ENCODE data around the gene WIPF3. TPM values are rescaled to one million over a fixed set of nuclear protein-coding genes. Genes with fewer than 3 reads are reported as not detected.

The WIPF3 gene
- total RNA-seq, 1 donor from 2014 or later, result not detected

GRCh38 chr7:29795696-29796580 is 10.4 kb upstream of the WIPF3 start:
- H3K4me3 Mint-ChIP-seq (ENCODE audit: low read depth), result no peak overlapping the region
- H3K27me3 Mint-ChIP-seq (ENCODE audit: low read depth), result peaks cover 6% of the 10 kb centered on the region

GRCh38 chr7:29797112-29797944 is 9.0 kb upstream of the WIPF3 start:
- Mint-ChIP-seq H3K36me3 (ENCODE audit: low read depth) (no peaks in the 10 kb centered on the region), H3K27ac (no peak overlapping the region), H3K4me3 (ENCODE audit: low read depth) (no peak overlapping the region), H3K4me1 (ENCODE audit: low read depth) (no peaks in the 10 kb centered on the region), H3K9me3 (no peaks in the 10 kb centered on the region), H3K27me3 (ENCODE audit: low read depth) (peaks cover 11% of the 10 kb centered on the region)
- intact Hi-C loops (cut with micrococcal nuclease), result no loop called here
- no peak for DNase-seq (ENCODE audit: low spot score)

More at GRCh38 chr7:29795696-29796580, 10.4 kb upstream of the WIPF3 start:
- intact Hi-C loops (cut with micrococcal nuclease), result no loop called here
- Mint-ChIP-seq H3K36me3 (ENCODE audit: low read depth) (no peaks in the 10 kb centered on the region), H3K4me1 (ENCODE audit: low read depth) (no peaks in the 10 kb centered on the region), H3K27ac (no peak overlapping the region), H3K9me3 (no peaks in the 10 kb centered on the region)
- no peak for DNase-seq (ENCODE audit: low spot score)

- H3K9me3 Mint-ChIP-seq, result no peaks in the 10 kb centered on the region
- H3K27ac Mint-ChIP-seq, result no peak overlapping the region
- H3K4me1 Mint-ChIP-seq (ENCODE audit: low read depth), result no peaks in the 10 kb centered on the region
- no peaks in the 10 kb centered on the region for H3K36me3 Mint-ChIP-seq (ENCODE audit: low read depth)
- H3K4me3 Mint-ChIP-seq (ENCODE audit: low read depth), result no peak overlapping the region
- no peak for DNase-seq (ENCODE audit: low spot score)
- intact Hi-C loops (cut with micrococcal nuclease), result no loop called here
- peaks cover 16% of the 10 kb centered on the region for H3K27me3 Mint-ChIP-seq (ENCODE audit: low read depth)
Observed at GRCh38 chr7:29798422-29798821, 7.9 kb upstream of the WIPF3 start.

- DNase-seq (ENCODE audit: low spot score), result no peak
- no peaks in the 10 kb centered on the region for H3K36me3 Mint-ChIP-seq (ENCODE audit: low read depth)
- H3K4me3 Mint-ChIP-seq (ENCODE audit: low read depth), result no peak overlapping the region
- no peaks in the 10 kb centered on the region for H3K9me3 Mint-ChIP-seq
- peaks cover 34% of the 10 kb centered on the region for H3K27me3 Mint-ChIP-seq (ENCODE audit: low read depth)
- intact Hi-C loops (cut with micrococcal nuclease), result no loop called here
- H3K27ac Mint-ChIP-seq, result no peak overlapping the region
- no peaks in the 10 kb centered on the region for H3K4me1 Mint-ChIP-seq (ENCODE audit: low read depth)
Observed at GRCh38 chr7:29801929-29802328, 4.4 kb upstream of the WIPF3 start.

- Mint-ChIP-seq H3K9me3 (no peaks in the 10 kb centered on the region), H3K27me3 (ENCODE audit: low read depth) (peaks cover 57% of the 10 kb centered on the region), H3K4me1 (ENCODE audit: low read depth) (peaks cover 2% of the 10 kb centered on the region), H3K4me3 (ENCODE audit: low read depth) (no peak overlapping the region), H3K36me3 (ENCODE audit: low read depth) (no peaks in the 10 kb centered on the region), H3K27ac (no peak overlapping the region)
- DNase-seq (ENCODE audit: low spot score), result no peak
- intact Hi-C loops (cut with micrococcal nuclease), result no loop called here
Observed at GRCh38 chr7:29805031-29805430, 1.3 kb upstream of the WIPF3 start.

- Mint-ChIP-seq H3K27ac (no peak overlapping the region), H3K4me3 (ENCODE audit: low read depth) (no peak overlapping the region), H3K36me3 (ENCODE audit: low read depth) (no peaks in the 10 kb centered on the region), H3K27me3 (ENCODE audit: low read depth) (peaks cover 60% of the 10 kb centered on the region), H3K4me1 (ENCODE audit: low read depth) (peaks cover 2% of the 10 kb centered on the region), H3K9me3 (no peaks in the 10 kb centered on the region)
- no peak for DNase-seq (ENCODE audit: low spot score)
- intact Hi-C loops (cut with micrococcal nuclease), result no loop called here
Observed at GRCh38 chr7:29805886-29806207, 461 bp upstream of the WIPF3 start.

- Mint-ChIP-seq H3K4me1 (ENCODE audit: low read depth) (peaks cover 2% of the 10 kb centered on the region), H3K27me3 (ENCODE audit: low read depth) (peaks cover 61% of the 10 kb centered on the region), H3K4me3 (ENCODE audit: low read depth) (no peak overlapping the region), H3K27ac (no peak overlapping the region), H3K9me3 (no peaks in the 10 kb centered on the region), H3K36me3 (ENCODE audit: low read depth) (no peaks in the 10 kb centered on the region)
- intact Hi-C loops (cut with micrococcal nuclease), result no loop called here
- DNase-seq (ENCODE audit: low spot score), result no peak
Observed at GRCh38 chr7:29806995-29807841, 910 bp downstream of the WIPF3 start.

GRCh38 chr7:29808075-29808801 is 1.9 kb downstream of the WIPF3 start:
- Mint-ChIP-seq H3K9me3 (no peaks in the 10 kb centered on the region), H3K4me1 (ENCODE audit: low read depth) (peaks cover 2% of the 10 kb centered on the region), H3K4me3 (ENCODE audit: low read depth) (no peak overlapping the region), H3K27me3 (ENCODE audit: low read depth) (peaks cover 62% of the 10 kb centered on the region), H3K36me3 (ENCODE audit: low read depth) (no peaks in the 10 kb centered on the region), H3K27ac (no peak overlapping the region)
- DNase-seq (ENCODE audit: low spot score), result no peak
- intact Hi-C loops (cut with micrococcal nuclease), result no loop called here

- no peak overlapping the region for H3K27ac Mint-ChIP-seq
- DNase-seq (ENCODE audit: low spot score), result no peak
- no peaks in the 10 kb centered on the region for H3K36me3 Mint-ChIP-seq (ENCODE audit: low read depth)
- H3K4me3 Mint-ChIP-seq (ENCODE audit: low read depth), result no peak overlapping the region
- peaks cover 57% of the 10 kb centered on the region for H3K27me3 Mint-ChIP-seq (ENCODE audit: low read depth)
- no peaks in the 10 kb centered on the region for H3K9me3 Mint-ChIP-seq
- intact Hi-C loops (cut with micrococcal nuclease), result no loop called here
- H3K4me1 Mint-ChIP-seq (ENCODE audit: low read depth), result peaks cover 2% of the 10 kb centered on the region
Observed at GRCh38 chr7:29809533-29810155, 3.3 kb downstream of the WIPF3 start.

GRCh38 chr7:29810297-29810696 is 4.0 kb downstream of the WIPF3 start:
- H3K9me3 Mint-ChIP-seq, result no peaks in the 10 kb centered on the region
- no peak overlapping the region for H3K27ac Mint-ChIP-seq
- H3K36me3 Mint-ChIP-seq (ENCODE audit: low read depth), result no peaks in the 10 kb centered on the region
- no peak overlapping the region for H3K4me3 Mint-ChIP-seq (ENCODE audit: low read depth)
- intact Hi-C loops (cut with micrococcal nuclease), result no loop called here
- DNase-seq (ENCODE audit: low spot score), result no peak
- peaks cover 2% of the 10 kb centered on the region for H3K4me1 Mint-ChIP-seq (ENCODE audit: low read depth)
- peaks cover 53% of the 10 kb centered on the region for H3K27me3 Mint-ChIP-seq (ENCODE audit: low read depth)

- H3K9me3 Mint-ChIP-seq, result no peaks in the 10 kb centered on the region
- peaks cover 47% of the 10 kb centered on the region for H3K27me3 Mint-ChIP-seq (ENCODE audit: low read depth)
- DNase-seq (ENCODE audit: low spot score), result no peak
- H3K36me3 Mint-ChIP-seq (ENCODE audit: low read depth), result no peaks in the 10 kb centered on the region
- H3K4me1 Mint-ChIP-seq (ENCODE audit: low read depth), result peaks cover 2% of the 10 kb centered on the region
- no peak overlapping the region for H3K4me3 Mint-ChIP-seq (ENCODE audit: low read depth)
- H3K27ac Mint-ChIP-seq, result no peak overlapping the region
- intact Hi-C loops (cut with micrococcal nuclease), result no loop called here
Observed at GRCh38 chr7:29810813-29811482, 4.6 kb downstream of the WIPF3 start.

Measured in activated T-helper 2 cell treated with anti-CD3 and anti-CD28 coated beads, Interferon-gamma antibody, Interleukin-2, Interleukin-4, amounts not matched to agents 10 μg/mL and 5 μg/mL and 100 μg/mL, durations not matched to agents 14 hours and 24 hours and 36 hours (primary cell).